GM18909 (cell line): ENCODE measurements around the gene PCGF3.

Experiments used
- ATAC-seq: cut with Tn5 transposase; IDR thresholded peaks from one replicate; pipeline ENCODE4 v1.9.1; 2021; ENCODE audit warnings: mild to moderate bottlenecking; ENCODE audit not compliant: unreplicated experiment, poor library complexity

The PCGF3 gene, protein sequence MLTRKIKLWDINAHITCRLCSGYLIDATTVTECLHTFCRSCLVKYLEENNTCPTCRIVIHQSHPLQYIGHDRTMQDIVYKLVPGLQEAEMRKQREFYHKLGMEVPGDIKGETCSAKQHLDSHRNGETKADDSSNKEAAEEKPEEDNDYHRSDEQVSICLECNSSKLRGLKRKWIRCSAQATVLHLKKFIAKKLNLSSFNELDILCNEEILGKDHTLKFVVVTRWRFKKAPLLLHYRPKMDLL

GRCh38 chr4:705278-706082 lies at the start of gene PCGF3:
TSS of gene PCGF3 (plus strand) at chr4:705832. CDS start at chr4:733681, 27,849 bp downstream.
- ATAC-seq = peak; percentile 92

DNA sequence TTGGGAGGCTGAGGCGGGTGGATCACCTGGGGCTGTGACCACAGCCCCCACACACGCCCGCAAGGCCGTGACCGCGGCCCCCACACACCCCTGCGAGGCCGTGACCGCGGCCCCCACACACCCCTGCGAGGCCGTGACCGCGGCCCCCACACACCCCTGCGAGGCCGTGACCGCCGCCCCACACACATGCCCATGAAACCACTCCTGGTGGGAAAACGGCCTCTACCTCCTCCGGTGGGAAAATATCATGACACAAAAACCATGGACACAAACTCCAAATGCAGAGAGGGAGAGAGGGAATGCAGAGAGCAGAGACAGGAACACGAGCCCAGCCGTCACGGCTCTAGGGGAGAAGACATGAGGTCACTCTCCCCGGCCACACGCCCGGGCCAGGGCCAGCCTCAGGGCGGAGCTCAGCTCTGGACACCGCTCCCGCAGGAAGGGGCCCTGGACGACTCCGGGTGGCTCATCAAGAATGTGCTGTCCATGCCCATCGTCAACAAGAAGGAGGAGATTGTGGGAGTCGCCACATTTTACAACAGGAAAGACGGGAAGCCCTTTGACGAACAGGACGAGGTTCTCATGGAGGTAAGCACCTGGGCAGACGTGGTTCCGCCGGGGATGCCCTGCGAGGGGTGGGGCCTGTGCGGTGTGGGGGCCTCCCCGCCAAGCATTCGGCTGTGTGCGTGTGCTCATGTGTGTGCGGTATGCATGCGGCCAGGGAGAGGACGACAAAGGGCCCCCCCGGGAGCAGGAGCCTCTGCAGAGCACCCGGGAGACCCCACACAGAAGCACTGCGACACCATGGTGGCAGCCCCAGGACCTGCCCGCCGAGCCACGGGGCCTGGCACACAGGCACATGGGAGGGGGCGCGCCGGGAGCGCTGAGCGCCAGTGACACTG lies 48.9 kb upstream of the PCGF3 start:
- ATAC-seq = no peak

- no peak for ATAC-seq
Measured at GRCh38 chr4:657338-657833, 48.2 kb upstream of the PCGF3 start.

GRCh38 chr4:657834-658667 lies 47.6 kb upstream of the PCGF3 start:
- no peak for ATAC-seq

GRCh38 chr4:658681-659667 lies 46.7 kb upstream of the PCGF3 start:
- ATAC-seq = no peak

DNA sequence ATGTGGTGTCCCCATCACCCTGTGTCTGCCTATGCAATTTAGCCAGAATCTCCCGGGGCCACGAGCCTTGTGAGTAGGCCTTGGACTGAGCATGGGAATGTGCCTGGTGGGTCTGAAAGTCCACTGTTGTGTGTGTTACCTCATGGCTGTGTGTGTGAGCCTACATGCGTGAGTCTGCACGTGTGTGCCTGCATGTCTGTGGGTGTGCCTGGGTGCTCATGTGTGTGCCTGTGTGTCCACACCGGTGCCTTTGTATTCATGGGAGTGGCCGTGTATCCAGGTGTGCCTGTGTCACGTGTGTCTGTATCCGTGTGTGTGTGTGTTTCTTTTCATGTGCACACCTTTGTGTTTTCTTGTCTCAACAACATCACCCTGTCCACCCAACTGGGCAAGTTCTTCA lies 45.8 kb upstream of the PCGF3 start:
- ATAC-seq = no peak

DNA sequence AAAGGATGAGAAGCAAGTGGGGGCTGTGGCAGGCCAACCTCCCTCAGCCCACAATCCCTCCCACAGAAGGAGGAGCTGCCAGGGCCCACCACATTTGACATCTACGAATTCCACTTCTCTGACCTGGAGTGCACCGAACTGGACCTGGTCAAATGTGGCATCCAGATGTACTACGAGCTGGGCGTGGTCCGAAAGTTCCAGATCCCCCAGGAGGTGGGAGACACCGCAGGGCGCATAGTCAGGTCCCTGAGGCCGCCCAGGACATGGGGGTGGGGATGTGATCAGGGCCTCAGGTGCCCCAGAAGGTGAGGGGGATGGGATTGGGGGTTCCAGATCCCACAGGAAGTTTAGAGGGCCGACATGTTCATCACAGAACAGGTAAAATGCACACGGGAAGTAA lies 45.2 kb upstream of the PCGF3 start:
- no peak for ATAC-seq

DNA sequence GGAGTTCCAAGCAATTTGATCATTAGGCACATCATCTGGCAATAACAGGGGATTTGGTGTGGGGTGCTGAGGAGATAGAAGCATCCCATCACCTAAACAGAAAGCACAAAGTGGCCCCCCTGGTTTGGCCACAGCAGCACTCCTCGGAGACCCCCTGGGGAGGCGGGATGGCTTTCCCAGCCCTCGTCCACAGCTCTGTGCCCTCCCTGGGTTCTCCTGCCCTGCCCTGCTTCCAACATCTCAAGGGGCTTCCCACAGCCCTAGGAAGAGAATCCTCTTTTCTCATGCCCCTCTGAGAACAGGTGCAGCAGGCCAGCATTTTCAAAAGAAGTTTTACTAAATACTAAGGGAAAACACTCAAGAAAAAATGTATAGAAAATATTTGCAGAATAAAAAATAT lies 44.4 kb upstream of the PCGF3 start:
- ATAC-seq = no peak

DNA sequence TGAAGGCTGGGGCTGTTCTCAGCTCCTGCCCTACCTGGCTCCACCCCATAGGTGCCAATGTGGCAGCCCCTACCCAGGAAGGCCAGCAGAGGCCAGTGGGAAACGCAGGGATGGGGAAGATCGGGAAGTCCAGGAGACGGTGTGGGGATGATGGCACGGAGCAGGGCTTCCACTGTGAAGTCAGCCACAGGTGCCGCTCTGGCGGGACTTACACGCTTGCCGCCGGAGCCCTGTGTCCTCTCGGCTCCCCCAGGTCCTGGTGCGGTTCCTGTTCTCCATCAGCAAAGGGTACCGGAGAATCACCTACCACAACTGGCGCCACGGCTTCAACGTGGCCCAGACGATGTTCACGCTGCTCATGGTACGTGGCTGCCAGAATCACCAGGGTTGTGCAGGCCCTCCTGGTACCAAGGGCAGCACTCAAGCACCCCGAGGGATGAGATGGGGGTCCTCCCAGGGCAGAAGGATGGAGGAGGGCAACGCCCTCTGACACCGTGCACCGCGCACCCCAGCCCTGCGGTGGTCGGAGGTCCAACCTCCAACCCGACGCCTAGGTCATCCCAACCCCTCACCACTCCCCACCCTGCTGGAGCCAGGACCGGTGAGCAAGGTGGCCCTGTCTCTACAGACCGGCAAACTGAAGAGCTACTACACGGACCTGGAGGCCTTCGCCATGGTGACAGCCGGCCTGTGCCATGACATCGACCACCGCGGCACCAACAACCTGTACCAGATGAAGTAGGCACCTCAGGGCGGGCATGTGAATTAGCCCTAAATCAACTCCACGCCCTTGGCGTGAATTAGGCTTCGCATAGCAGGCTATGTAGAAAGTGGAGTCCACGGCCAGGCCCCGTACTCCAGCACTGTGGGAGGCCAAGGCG lies 43.5 kb upstream of the PCGF3 start:
- ATAC-seq = no peak

DNA sequence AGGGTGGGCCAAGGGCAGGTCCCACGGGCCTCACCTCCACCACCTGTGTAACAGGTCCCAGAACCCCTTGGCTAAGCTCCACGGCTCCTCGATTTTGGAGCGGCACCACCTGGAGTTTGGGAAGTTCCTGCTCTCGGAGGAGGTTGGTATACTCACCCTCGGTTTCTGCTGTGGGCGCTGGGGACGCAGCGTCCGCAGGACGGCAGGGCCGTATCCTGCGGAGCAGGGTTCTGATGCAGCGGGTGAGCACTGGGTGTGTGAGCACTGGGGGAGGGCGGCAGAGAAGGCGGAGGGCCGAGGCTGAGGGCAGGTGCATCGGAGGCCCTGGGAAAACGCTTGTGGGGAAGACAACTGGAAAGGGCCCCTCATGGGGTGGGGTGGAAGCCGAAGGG lies 42.6 kb upstream of the PCGF3 start:
- peak; percentile 2 for ATAC-seq

- ATAC-seq = peak; percentile 76
Measured at GRCh38 chr4:663438-664428, 41.9 kb upstream of the PCGF3 start.

DNA sequence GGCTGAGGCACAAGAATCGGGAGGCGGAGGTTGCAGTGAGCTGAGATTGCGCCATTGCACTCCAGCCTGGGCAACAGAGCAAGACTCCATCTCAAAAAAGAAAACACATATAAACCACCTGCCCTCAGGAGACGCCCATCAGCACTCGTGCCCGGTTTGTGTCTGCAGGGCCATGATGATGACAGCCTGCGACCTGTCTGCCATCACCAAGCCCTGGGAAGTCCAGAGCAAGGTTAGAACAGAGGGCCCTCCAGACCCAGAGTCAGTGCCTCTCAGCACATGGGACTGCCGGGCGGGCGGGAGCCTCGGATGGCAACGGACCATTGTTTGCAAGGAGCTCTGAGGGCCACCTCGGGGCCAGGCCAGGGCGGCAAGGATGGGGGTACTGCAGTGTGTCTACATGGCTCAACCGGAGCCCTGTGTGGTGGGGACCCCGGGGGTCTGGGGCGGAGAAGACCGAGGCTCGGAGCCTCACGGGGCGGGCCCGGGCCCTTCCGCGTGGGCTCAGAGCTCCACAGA lies 40.9 kb upstream of the PCGF3 start:
- ATAC-seq = no peak

DNA sequence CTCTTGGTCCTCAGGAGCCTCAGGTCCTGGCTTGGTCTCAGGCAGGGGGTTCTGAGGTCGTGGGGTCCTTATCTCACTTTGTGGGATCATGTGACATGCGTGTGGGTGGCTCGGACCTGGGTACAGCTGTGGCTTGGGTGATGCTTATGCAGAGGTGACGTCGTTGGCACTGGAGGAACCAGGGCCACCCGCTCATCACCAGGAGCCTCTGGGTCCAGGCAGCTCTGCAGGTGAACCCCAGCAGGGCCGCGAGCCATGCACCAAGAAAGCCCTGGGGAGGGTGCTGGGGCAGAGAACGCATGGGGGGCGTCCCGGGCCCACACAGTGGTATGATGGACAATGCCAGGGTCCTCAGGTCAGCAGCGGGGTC lies 40.3 kb upstream of the PCGF3 start:
- no peak for ATAC-seq

DNA sequence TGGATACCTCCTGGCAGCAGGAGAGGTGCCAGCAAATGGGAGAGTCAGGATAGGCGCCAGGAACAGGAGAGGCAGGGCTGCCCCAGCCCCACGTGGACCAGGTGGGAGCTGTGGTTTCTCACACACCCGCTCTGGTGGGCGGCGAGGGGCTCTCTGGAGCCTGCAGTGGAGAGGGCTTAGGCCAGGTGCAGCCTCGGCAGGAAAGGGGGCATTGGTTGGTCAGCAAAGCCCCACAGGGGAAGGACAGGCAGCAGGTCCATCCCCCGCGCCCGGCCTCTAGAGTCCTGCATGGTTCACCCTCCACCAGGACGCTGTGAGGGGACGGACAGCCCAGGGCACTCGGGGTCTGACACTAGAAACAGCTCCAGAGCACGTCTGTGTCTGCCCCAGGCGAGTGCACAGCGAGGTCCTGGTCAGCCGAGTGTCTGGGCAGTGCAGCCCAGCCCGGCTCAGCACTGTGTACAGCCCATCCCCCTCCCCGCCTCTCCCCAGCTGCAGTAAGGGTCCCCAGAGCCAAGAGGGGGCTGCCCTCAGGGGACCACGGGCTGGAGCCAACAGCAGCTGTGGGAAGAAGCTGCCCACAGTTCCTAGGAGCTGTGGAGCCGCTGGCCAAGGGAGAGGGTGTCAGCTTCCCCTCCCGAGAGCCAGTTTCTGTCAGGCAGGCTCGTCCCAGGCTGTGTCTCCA lies 39.7 kb upstream of the PCGF3 start:
- ATAC-seq = no peak

DNA sequence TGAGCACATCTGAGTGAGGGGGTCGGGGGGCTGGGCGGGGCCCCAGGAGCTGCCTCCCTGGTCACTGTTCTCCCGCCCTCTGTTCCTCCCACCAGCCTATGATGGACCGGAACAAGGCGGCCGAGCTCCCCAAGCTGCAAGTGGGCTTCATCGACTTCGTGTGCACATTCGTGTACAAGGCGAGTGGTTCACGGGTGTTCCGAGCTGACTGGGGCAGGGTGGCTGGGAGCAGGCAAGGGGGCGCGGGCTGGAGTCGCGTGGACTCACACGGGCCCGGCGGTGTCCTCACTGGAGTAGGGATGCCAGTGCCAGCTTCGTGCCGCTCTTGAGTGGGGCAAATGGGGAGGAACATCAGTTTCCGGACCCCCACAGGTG lies 39.2 kb upstream of the PCGF3 start:
- no peak for ATAC-seq
